ENCODE data around the gene VWA5B2.

The VWA5B2 gene

DNA sequence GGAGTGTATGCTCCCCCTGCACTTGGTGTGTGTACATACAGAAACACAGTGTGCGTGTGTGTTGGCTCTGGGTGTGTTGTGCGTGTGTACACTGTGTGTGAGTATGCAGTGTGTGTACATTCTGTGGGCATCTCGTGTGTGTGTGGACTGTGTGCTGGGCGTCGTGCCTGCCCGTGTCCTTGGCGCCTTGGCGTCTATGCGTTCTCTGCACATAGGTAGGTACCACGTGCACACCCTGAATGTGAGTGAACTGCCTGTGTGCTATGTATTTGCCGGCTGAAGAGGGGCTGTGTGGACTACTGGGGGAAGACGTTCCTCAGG, 46.0 kb downstream of the VWA5B2 start:
- DNase-seq (ENCODE audit: low read depth in 3 of 3, low spot score in 1 of 3), result no peak

DNA sequence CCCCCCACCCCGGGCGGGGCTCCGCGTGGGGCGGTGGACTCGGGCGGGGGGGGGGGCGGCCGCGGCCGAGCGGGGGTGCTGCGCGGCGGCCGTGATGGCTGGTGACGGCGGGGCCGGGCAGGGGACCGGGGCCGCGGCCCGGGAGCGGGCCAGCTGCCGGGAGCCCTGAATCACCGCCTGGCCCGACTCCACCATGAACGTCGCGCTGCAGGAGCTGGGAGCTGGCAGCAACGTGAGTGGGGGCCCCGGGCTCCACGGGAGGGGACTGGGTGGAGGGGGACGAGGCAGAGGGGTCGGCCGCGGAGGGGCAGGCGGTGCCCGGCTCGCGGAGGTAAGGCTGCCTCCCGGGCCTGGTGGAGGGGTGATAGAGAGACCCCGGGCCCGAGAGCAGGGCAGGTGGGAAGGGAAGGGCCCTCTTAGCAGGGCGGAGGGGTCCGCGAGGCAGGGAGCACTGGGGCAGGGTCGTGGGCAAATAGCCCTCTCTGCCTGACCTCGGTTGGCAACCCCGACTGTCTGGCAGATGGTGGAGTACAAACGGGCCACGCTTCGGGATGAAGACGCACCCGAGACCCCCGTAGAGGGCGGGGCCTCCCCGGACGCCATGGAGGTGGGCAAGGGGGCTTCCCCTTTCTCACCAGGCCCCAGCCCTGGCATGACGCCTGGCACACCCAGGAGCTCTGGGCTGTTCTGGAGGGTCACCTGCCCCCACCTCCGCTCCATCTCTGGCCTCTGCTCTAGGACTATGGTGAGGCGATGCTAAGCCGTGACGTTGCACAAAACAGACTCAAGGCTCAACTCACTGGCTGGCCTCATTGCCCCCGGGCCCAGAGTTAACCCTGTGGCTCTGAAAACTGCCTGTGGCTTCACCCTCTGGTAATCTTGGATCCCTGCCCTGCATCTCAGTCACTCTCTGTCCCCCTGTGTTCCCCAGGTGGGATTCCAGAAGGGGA, 46.9 kb downstream of the VWA5B2 start, which contains the start of gene ECE2:
Gene ECE2 (plus strand): TSS at position 62 of the 950 bp plus-strand sequence. CDS start 132 bp downstream, at position 194.
- no peak for DNase-seq (ENCODE audit: low read depth in 3 of 3, low spot score in 1 of 3)

DNA sequence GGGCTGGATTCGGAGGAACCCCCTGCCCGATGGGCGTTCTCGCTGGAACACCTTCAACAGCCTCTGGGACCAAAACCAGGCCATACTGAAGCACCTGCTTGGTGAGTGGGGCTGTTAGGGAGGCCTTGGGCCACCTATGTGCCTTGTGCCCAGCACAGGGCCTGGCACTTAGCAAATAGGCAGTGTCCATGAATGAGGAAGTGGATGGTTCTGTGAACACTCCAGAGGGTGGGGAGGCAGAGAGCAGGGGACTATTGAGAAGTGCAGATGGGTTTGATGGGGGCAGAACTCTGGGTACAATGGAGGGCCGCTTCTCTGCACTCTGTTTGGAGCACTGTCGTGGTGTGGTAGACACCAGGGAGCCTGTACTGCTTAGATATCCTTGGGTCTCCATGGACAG, 48.0 kb downstream of the VWA5B2 start:
- no peak for DNase-seq (ENCODE audit: low read depth in 3 of 3, low spot score in 1 of 3)

DNA sequence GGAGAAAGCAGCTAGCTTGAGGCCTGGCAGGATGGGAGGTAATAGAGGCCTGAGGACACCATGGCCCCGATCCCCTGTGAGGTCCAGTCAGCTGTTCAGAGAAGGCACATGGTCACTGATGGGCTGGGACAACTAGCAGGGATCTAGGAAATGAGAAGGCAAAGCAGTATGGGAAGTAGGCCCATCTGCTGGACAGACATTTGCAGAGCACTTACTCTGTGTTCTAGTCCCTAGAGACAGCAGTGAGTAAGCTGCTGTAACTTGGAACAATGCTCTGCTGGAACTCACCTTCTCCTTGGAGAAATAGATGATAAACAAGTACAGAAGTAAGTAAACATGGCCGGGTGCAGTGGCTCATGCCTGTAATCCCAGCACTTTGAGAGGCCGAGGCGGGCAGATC, 53.6 kb downstream of the VWA5B2 start:
- DNase-seq (ENCODE audit: low read depth in 3 of 3, low spot score in 1 of 3), result no peak

DNA sequence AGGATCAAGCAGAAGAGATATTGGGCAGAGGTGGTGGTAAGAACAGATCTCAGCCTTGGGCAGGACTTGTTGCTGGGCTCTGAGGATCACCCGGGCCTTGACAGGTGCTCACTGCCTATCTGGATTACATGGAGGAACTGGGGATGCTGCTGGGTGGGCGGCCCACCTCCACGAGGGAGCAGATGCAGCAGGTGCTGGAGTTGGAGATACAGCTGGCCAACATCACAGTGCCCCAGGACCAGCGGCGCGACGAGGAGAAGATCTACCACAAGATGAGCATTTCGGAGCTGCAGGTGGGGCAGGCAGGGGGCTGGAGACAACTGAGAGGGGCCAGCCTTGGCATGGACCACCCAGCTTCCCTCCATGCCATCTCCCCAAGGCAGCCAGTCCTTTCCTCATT, 54.3 kb downstream of the VWA5B2 start:
- no peak for DNase-seq (ENCODE audit: low read depth in 3 of 3, low spot score in 1 of 3)

DNA sequence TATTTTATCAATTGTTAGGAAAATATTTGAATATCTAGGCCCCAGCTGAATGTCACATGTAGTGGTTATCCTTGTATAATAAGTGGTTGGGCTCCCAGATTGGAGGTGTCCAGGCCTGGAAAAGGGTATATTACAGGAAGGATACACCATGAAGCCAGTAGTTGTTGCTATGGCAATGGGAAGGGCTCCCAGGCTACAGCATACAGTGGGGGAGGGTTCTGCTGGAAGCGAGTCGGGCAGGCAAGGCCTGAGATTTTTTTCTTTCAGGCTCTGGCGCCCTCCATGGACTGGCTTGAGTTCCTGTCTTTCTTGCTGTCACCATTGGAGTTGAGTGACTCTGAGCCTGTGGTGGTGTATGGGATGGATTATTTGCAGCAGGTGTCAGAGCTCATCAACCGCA, 55.3 kb downstream of the VWA5B2 start:
- no peak for DNase-seq (ENCODE audit: low read depth in 3 of 3, low spot score in 1 of 3)

DNA sequence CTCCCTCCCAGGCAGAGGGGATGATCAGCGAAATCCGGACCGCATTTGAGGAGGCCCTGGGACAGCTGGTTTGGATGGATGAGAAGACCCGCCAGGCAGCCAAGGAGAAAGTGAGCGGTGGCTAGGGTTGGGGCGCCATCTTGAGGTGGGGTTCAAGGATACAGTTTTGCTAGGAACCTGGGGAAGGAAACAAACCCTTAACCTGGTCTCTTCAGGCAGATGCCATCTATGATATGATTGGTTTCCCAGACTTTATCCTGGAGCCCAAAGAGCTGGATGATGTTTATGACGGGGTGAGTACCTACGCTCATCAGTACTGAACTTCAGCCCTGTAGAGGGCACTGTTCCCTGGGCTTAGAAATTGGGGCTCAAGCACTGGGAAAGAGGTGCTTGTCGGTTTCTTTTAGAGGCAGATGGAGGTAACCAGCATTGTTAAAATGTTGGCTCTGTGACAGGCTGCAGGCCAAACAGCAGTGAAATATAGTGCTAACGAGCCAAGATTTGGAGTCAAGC, 60.1 kb downstream of the VWA5B2 start:
- DNase-seq (ENCODE audit: low read depth in 3 of 3, low spot score in 1 of 3), result peak in 2 of 3 donors; percentile 20 to 61

DNA sequence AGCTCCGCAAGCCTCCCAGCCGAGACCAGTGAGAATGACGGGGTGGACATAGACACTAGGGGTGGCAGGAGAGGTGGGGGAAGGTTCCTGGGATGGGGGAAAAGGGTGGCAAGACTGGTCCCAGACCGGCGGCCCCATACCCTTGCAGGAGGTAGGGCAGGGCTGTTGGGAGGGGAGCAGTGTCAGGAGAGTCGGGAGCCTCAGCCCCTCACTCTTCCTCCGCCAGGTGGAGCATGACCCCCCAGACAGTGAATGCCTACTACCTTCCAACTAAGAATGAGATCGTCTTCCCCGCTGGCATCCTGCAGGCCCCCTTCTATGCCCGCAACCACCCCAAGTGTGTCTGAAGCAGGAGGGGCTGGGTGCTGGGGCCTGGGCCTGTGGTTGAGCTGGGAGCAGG, 60.9 kb downstream of the VWA5B2 start:
- DNase-seq (ENCODE audit: low read depth in 3 of 3, low spot score in 1 of 3), result no peak

DNA sequence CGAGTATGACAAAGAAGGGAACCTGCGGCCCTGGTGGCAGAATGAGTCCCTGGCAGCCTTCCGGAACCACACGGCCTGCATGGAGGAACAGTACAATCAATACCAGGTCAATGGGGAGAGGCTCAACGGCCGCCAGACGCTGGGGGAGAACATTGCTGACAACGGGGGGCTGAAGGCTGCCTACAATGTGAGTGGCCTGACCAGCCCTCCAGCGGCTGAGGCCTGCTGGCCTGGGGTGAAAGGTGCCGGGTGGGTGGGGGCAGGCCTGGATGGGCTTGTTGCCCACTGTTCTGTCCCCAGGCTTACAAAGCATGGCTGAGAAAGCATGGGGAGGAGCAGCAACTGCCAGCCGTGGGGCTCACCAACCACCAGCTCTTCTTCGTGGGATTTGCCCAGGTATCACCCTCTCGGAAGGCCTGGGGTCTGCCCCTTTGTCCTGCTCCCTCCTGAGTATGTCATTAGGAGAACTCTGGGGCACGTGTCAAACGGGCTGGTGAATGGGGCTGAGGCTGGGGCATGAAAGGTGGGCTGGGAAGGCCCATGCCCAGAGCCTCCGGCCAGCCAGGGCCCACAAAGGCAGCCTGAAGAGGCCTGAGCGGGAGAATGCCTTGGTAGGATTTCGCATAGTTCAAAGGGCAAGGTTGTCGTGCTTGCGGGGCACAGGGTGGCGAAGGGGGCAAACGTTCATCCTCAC, 61.8 kb downstream of the VWA5B2 start:
- DNase-seq (ENCODE audit: low read depth in 3 of 3, low spot score in 1 of 3), result no peak

All from stimulated activated CD4-positive, alpha-beta T cell treated with anti-CD3 and anti-CD28 coated beads, TNF-alpha, amount 100 ng/mL, for 1 hour (primary cell).